GM12892 (cell line): Measurements from ENCODE around the gene ZNF816.

ENCODE experiments used
- POLR2A ChIP-seq: IDR thresholded peaks from 2 replicates; pipeline ENCODE4 v1.6.1; 2011; ENCODE audit warnings: low read depth, low read length, control low read depth
- POLR2AphosphoS5 ChIP-seq: IDR thresholded peaks from 2 replicates; pipeline ENCODE4 v1.6.1; 2011; ENCODE audit warnings: low read depth, low read length, control low read depth

DNA sequence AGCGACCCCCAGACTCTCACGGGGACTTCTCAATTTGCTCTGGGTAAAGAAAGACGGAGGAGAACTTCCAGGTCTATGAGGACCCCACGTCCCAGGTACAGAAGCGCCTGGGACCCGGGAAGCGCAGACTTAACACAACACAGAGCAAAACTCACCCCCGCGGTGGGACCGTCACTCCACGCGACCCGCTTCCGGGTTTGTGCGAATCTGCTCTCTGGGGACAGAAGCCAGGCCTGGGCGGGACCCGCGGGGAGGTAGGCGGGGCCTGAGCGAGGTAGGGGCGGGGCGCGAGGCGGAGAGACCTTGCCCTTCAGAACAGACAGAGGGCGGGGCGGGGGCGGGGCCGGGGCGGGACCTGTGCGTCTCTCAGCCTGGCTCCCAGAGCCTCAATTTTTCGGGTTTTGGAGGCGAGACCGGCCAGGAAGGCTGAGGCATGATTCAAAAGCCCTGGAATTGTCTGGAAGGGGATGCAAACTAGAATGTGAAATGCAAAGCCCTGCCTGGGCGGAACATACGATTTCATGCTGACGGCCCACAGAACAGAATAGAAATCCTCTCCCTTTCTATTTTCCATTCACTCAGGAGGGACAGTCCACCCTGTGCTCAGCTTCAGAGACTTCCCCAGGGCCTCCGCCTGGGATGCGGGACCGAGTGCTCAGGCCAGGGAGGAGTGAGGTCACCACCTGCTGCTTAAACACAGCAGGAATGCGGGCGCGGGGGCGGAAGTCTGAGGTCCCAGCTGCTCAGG is 20.1 kb downstream of the ZNF816 start:
- TF ChIP-seq POLR2AphosphoS5 = peak; percentile 86
- TF ChIP-seq POLR2A = peak; percentile 81
